Adrenal gland (tissue), 5 donors: ENCODE data around the gene MAST4.

ENCODE experiments used
- POLR2A ChIP-seq, 2 donors: fragments of 450-650 bp; IDR thresholded peaks; one replicate each; pipeline ENCODE4 v1.6.1; 2017; ENCODE audit warnings: antibody characterized with exemption in 2 of 2, mild to moderate bottlenecking in 2 of 2, moderate library complexity in 1 of 2
- TF ChIP-seq, protein P1 (sequence below), 6 experiments: fragments of 450-650 bp in 4 of 6; fragments of 200-600 bp in 2 of 6; sonication (generic) in 1 of 6; IDR thresholded peaks; 1 replicate in 5 of 6; 2 replicates in 1 of 6; pipeline versions ENCODE4 v1.5.1 to v1.8.0; 2016 to 2021; ENCODE audit warnings: antibody characterized with exemption in 6 of 6, mild to moderate bottlenecking in 2 of 6, moderate library complexity in 1 of 6
- donor health status: DM: no; HTN: no; CAD: no.

DNA sequence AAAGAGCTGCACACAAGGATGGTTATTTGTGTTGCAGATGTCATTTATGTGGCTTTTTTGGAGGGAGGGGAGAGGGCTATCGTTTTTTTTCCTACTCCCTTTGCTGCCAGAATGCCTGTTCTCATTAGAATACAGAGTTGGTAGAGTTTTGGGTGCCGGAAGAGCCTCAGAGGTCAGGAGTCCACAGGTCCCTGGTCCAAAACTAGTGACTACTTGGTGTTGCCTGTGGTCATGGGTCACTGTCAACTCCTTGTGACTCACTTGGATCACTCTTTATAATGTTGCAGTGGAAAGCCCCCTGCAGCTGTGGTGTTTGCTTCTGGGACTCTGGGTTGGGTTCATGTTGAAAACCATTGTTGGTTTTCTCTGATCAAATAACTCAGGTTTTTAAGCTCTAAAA lies 131.4 kb downstream of the MAST4 start:
- TF ChIP-seq, protein P1, sequence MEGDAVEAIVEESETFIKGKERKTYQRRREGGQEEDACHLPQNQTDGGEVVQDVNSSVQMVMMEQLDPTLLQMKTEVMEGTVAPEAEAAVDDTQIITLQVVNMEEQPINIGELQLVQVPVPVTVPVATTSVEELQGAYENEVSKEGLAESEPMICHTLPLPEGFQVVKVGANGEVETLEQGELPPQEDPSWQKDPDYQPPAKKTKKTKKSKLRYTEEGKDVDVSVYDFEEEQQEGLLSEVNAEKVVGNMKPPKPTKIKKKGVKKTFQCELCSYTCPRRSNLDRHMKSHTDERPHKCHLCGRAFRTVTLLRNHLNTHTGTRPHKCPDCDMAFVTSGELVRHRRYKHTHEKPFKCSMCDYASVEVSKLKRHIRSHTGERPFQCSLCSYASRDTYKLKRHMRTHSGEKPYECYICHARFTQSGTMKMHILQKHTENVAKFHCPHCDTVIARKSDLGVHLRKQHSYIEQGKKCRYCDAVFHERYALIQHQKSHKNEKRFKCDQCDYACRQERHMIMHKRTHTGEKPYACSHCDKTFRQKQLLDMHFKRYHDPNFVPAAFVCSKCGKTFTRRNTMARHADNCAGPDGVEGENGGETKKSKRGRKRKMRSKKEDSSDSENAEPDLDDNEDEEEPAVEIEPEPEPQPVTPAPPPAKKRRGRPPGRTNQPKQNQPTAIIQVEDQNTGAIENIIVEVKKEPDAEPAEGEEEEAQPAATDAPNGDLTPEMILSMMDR (IDR thresholded peaks at IDR 0.05) = no peak
- no peak for TF ChIP-seq POLR2A (IDR thresholded peaks at IDR 0.05)
